NCI-H2196 treated with DMSO at 0.1 percent for 48 hours (cell line): Measurements from ENCODE around the gene ITGB3.
"Not testable (repeated sequence)": the region's sequence is repeated elsewhere in the genome, so short reads cannot be mapped to it uniquely, and the experiment has no call there.

Experiments
- DNase-seq: peaks from one replicate; lab custom pipeline; 2025; ENCODE audit not compliant: unreplicated experiment; lab: John Stamatoyannopoulos, UW

ITGB3 gene

DNA sequence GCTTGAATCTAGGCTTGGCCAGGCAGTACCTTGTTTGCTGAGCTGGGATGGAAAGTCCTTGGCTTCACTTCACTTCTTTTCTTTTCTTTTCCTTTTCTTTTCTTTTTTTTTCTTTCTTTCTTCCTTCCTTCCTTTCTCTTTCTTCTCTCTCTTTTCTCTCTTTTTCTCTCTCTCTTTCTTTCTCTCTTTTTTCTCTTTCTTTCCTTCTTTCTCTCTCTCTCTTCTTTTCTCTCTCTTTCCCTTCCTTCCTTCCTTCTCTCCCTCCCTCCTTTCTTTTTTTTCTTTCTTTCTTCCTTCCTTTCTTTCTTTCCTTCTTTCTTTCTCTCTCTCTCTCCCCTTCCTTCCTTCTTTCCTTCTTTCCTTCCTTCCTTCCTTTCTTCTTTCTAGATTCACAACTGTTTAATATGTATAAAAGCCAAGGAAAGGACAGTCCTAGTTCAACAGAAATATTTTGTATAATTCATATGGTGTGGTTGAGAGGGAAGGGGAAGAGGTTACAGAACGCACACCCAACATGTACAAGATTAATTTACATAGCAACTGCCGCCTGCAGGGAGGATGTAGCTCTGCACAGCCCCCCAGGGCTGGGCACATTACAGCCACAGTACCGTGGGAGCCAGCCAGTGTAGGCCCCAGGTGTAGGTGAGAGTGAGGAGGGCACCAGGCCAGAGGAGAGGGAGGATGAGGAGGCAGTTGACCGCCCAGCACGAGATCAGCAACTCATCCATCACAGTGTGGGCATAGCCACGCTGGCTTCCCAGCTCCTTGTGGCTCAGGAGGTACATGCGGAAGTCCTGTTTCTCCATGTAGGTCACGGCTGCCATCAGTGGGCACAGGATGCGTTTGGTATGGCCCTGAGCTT is 9.7 kb upstream of the ITGB3 start:
- no peak for DNase-seq

GRCh38 chr17:47244697-47245096 is 8.9 kb upstream of the ITGB3 start:
- DNase-seq, result no peak

DNA sequence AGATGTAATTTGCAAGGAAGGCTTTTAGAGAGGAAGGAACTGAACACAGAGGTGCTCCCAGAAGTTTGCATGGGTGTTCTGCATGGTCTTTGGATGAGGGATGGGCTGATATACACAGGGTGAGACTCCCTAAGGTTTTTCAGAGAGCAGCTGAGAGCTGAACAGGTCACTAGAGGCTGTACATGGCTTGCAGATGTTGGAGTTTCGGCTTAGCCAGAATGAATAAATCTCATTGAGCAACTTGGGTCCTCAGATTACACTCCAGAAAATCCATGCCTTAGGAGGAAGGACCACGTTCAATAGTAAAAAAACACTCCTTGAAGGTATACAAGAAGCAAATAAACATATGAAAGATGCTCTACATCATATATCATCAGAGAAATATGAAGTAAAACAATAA is 7.5 kb upstream of the ITGB3 start:
- DNase-seq, result no peak

DNA sequence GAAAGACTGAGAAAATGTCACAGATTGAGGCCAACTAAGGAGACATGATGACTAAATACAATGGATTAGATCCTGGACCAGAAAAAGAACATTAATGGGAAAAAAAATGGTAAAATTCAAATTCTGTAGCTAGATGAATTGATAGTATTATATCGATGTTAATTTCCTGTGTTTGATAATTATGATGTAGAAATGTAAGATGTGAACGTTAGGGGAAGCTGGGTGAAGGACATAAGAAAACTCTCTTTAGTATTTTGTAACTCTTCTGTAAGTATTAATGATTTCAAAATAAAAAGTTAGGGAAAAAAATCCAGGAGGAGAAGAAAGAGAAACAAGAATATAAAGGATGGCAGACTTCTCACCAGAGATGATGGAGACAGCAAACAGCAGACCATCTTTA is 2.8 kb upstream of the ITGB3 start:
- DNase-seq, result no peak

- no peak for DNase-seq
These were observed 2.1 kb upstream of the ITGB3 start for GRCh38 chr17:47251421-47251940.

DNA sequence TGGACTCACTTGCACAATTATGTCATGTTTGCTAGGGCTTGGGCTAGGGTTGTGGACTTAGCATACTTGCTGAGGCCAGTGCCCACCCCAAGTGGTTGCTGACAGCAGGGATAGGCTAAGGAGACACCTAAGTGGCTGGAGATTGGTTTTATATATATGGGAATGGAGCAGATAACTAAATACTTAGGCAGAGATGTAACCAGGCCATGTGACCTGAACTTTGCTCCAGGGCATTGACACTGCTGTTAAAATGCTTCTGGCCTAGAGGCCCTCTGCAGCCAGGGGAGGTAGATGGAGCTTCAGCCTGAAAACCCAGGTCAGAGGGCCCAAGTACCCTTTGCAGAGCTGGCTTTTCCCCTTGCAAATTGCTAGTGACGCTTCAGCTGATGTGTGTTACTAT is 1.4 kb upstream of the ITGB3 start:
- DNase-seq, result no peak

DNA sequence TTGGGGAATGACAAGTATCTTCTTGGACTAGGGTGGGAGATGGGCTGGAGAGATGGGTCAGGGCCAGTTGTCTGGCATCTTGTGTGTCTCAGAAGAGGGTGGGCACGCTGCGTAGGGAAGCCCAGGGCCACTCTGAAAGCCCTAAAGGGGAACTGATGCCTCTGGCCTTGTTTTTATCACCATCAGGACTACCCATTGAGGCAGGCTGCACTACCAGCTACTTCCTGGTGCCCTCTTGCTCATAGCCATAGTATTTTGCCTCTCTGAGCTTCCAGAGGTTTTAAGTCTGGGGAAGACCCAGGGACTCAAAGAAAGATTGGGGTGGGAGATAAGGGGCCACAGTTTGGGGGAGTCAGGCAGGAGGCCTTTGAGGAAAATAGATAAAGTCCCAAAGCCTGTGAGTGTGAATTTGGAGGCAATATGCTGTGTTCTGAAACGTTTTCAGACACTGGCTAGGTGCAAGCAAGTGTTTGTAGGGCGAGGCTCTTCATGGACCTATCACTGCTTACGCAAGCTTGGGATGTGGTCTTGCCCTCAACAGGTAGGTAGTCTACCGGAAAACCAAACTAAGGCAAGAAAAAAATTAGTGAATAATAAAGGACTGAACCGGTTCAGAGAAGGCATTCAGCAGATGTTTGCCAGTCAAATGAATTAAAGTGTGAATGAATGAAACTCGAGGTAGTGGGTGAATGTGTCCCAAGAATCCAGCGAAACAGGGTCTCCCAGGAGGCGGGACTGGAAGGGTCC is 688 bp upstream of the ITGB3 start:
- DNase-seq, result no peak

DNA sequence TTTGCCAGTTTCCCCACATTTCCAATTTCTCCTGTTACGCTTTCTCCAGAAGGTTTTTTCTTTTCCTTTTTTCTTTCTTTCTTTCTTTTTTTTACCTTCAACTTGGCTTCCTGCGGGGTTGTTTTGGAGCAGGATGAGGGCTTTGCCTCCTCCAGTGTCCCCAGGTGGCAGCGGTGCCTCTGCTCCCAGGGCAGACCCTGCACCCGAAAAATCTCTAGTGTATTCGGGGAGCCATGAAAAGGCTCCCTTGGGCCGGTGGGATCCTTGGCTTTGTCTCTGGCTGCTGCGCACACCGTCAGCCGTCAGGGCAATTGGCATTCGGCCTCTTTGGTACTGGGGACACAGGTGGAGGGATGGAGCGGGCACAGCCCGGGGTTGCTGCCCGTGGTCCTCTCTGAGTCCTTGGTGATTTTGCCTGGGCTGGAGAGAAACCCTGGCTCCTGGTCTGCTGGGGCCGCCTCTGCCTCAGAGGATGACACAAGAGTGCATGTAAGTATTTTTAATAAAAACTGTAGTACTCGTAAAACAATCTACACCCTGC is 846 bp downstream of the ITGB3 start:
- DNase-seq, result no peak

DNA sequence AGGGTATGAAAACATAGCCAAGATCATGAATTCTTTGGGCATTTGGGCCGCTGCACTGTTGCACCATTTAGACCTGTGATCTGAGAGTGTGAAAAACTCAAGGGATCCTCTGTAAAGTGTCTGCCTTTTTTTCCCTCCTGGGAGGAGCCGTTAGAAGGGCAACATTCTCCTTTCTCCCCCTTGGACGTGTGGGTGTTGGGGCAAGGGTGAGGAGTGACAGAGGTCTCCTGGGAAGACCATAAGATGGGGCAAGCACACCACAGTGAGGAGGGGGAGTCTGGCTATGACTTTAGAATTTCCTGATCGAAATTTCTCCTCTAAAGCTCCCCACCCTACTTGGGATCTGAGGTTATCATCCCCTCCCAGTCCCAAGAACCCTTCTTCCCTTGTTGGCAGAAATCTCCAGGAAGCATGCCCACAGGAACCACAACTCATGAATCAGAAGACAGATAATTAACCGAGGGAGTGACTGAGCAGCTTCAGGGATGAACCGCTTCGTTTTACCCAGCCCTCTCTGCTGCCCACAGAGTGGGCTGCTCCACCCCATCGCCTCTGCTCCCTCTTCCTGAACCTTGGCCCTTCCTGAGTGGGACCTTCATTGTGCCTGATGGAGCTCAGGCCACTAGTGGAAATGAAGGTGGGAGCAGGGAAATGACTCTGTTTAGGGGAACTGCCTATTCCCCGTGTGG is 4.2 kb downstream of the ITGB3 start:
- no peak for DNase-seq

DNA sequence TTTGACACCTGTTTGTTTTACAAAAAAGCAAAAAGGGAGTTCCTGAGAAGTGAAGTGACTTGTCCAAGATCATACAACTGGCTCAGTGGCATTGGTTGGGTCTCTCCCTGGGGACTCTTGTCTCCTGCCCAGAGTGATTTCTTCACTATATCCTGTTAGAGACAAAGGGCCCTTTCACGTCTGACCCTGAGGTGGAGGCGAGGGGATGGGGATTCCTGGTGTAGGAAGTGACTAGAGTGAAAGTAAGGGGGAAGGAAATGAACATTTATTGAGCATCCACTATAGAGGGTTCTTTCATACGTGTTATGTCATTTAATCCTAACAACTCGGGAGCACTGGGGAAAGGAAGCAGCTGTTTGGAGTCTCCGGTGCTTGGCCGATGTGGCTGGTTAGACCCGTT is 9.0 kb downstream of the ITGB3 start:
- DNase-seq, result no peak

DNA sequence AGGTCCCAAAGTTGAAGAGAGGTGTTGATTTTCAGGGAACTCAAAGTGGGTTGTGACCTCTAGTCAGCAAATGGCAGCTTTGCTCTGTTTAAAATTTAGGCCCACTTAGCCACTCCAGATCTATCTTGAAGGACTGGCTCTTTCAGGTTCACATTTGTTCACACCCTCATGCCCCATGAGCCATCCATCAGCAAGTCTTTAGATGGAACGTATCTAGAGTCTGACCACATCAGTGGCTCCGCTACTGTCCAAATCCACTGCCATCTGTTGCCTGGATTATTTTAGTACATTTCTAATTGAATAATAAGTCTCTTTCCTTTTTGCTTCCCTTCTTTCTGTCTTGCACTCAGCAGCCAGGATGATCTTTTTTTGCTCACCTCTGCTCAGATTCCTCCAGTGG is 10.5 kb downstream of the ITGB3 start:
- no peak for DNase-seq

DNA sequence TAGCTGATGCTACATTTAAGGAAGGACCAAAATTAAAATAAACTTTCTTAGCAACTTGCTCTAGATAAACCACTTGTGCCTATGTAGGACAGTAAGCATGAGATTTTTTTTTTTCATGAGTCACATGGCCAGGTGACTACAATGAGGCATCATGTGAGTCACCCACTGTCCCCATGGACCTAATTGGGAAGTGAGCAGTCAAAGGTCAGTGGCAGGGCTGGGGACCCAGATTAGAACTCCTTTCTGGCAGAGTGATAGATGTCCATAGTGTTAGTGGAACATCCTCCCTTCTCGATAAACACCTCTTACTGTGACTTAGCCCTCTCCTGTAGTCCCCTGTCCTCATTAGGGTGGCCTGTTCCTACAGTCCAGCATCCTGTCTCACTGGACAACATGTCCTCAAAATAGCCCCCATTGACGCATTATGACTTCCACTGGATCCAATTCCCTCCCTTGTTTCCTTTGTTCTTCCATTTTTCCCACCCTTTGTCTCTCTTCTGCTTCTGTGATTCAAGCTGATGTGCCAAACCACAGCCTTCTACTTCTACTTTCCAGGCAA is 12.4 kb downstream of the ITGB3 start:
- DNase-seq, result no peak

DNA sequence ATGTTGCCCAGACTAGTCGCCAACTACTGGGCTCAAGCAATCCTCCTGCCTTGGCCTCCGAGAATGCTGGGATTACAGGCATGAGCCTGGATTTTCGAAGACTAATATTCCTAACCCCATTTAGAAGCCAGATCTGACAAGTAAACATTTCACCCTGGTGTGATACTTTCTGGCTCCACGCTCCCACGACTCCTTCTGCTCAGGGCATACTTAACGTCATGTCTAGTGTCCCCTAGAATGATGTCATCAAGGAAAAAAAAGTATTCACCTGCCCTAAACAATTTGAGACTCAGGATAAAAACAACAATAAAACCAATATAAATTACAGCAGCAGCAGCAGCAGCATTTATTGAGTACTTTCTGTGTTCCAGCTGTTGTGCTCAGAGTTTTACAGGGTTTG is 13.2 kb downstream of the ITGB3 start:
- DNase-seq, result no peak

- DNase-seq, result no peak
These were observed 13.8 kb downstream of the ITGB3 start for GRCh38 chr17:47267354-47267828.

GRCh38 chr17:47268964-47269363 is 15.3 kb downstream of the ITGB3 start:
- not testable (repeated sequence) for DNase-seq

- DNase-seq, result not testable (repeated sequence)
These were observed 16.1 kb downstream of the ITGB3 start for GRCh38 chr17:47269561-47270280.

DNA sequence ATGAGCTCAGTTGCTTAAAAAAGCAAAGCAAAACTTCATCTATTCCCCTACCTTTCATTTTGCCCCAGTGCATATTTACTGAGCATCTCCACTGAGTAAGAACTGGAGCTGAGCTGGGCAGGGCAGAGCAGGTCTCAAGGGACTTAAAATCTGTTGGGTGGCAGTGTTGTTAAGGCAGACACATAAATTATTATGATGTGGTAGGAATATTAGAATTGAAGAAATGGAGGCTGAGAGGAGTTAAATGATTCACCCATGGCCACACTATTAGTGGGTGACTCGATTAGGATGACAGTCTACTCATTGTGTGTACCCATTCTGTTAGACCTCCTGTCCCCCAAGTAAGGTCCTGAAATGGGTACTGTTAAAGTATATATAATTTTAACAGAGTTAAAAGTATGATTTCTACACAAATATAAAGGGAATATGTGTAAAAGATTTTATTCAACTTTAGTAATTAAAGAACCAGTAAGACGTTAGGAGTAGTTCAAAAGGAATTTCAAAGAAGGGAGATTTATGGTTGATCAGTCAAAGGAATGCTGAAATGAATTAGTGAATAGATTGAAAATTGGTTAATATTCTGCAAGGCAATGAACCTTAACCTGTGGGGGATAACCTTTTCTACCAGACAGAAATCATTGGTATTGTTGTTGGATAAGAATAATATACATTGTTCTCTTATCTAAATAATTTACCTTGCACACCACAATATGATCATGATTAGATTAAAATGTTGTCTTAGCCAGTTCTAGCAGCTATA is 17.5 kb downstream of the ITGB3 start:
- no peak for DNase-seq

DNA sequence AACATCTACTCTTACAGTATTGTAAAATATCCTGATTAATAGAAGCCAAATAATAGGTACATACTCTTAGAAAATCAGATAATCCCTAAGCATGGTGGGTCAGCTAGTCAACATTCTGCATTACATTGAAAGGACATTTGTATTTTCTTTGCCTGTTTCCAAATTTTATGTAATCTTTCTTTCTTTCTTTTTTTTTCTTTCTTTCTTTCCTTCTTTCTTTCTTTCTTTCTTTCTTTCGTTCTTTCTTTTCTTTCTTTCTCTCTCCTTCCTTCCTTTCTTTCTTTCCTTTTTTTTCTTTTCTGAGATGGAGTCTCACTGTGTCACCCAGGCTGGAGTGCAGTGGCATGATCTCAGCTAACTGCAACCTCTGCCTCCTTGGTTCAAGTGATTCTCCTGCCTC is 18.9 kb downstream of the ITGB3 start:
- DNase-seq, result no peak

- DNase-seq, result no peak
These were observed 19.6 kb downstream of the ITGB3 start for GRCh38 chr17:47273245-47273644.
